ENCODE measurements around the gene DACT3.

The DACT3 gene

GRCh38 chr19:46678110-46678732 is 17.2 kb upstream of the DACT3 start:
- H3K36me3 ChIP-seq, result peaks cover 100% of the 10 kb centered on the region
- H3K4me1 ChIP-seq (ENCODE audit: control insufficient read depth in 1 of 2, insufficient read depth in 1 of 2, low read depth in 1 of 2, low read length in 1 of 2), result no peaks in the 10 kb centered on the region
- TF ChIP-seq, protein P1, sequence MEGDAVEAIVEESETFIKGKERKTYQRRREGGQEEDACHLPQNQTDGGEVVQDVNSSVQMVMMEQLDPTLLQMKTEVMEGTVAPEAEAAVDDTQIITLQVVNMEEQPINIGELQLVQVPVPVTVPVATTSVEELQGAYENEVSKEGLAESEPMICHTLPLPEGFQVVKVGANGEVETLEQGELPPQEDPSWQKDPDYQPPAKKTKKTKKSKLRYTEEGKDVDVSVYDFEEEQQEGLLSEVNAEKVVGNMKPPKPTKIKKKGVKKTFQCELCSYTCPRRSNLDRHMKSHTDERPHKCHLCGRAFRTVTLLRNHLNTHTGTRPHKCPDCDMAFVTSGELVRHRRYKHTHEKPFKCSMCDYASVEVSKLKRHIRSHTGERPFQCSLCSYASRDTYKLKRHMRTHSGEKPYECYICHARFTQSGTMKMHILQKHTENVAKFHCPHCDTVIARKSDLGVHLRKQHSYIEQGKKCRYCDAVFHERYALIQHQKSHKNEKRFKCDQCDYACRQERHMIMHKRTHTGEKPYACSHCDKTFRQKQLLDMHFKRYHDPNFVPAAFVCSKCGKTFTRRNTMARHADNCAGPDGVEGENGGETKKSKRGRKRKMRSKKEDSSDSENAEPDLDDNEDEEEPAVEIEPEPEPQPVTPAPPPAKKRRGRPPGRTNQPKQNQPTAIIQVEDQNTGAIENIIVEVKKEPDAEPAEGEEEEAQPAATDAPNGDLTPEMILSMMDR (IDR thresholded peaks at IDR 0.05), result no peak
- no peaks in the 10 kb centered on the region for H3K27me3 ChIP-seq
- H3K9me3 ChIP-seq, result no peaks in the 10 kb centered on the region
- no peak overlapping the region for H3K4me3 ChIP-seq (ENCODE audit: low read depth in 1 of 2, low read length in 1 of 2)
- no peak overlapping the region for H3K27ac ChIP-seq

- H3K27ac ChIP-seq, result no peak overlapping the region
- no peaks in the 10 kb centered on the region for H3K4me1 ChIP-seq (ENCODE audit: control insufficient read depth in 1 of 2, insufficient read depth in 1 of 2, low read depth in 1 of 2, low read length in 1 of 2)
- TF ChIP-seq, protein P1 (IDR thresholded peaks at IDR 0.05), result no peak
- no peak overlapping the region for H3K4me3 ChIP-seq (ENCODE audit: low read depth in 1 of 2, low read length in 1 of 2)
- H3K36me3 ChIP-seq, result peaks cover 77% of the 10 kb centered on the region
- no peaks in the 10 kb centered on the region for H3K27me3 ChIP-seq
- no peaks in the 10 kb centered on the region for H3K9me3 ChIP-seq
Observed at GRCh38 chr19:46674416-46675178, 13.6 kb upstream of the DACT3 start.

GRCh38 chr19:46670813-46671212 is 9.8 kb upstream of the DACT3 start:
- TF ChIP-seq, protein P1 (IDR thresholded peaks at IDR 0.05), result no peak
- Histone ChIP-seq H3K4me1 (ENCODE audit: control insufficient read depth in 1 of 2, insufficient read depth in 1 of 2, low read depth in 1 of 2, low read length in 1 of 2) (no peaks in the 10 kb centered on the region), H3K4me3 (ENCODE audit: low read depth in 1 of 2, low read length in 1 of 2) (no peak overlapping the region)

GRCh38 chr19:46668662-46669061 is 7.7 kb upstream of the DACT3 start:
- Histone ChIP-seq H3K4me3 (ENCODE audit: low read depth in 1 of 2, low read length in 1 of 2) (no peak overlapping the region), H3K4me1 (ENCODE audit: control insufficient read depth in 1 of 2, insufficient read depth in 1 of 2, low read depth in 1 of 2, low read length in 1 of 2) (no peaks in the 10 kb centered on the region), H3K9me3 (no peaks in the 10 kb centered on the region), H3K27ac (no peak overlapping the region), H3K36me3 (peaks cover 18% of the 10 kb centered on the region), H3K27me3 (peaks cover 10% of the 10 kb centered on the region)
- TF ChIP-seq, protein P1 (IDR thresholded peaks at IDR 0.05), result no peak

More at GRCh38 chr19:46670813-46671212, 9.8 kb upstream of the DACT3 start:
- Histone ChIP-seq H3K27ac (no peak overlapping the region), H3K27me3 (no peaks in the 10 kb centered on the region), H3K36me3 (peaks cover 39% of the 10 kb centered on the region), H3K9me3 (no peaks in the 10 kb centered on the region)

DNA sequence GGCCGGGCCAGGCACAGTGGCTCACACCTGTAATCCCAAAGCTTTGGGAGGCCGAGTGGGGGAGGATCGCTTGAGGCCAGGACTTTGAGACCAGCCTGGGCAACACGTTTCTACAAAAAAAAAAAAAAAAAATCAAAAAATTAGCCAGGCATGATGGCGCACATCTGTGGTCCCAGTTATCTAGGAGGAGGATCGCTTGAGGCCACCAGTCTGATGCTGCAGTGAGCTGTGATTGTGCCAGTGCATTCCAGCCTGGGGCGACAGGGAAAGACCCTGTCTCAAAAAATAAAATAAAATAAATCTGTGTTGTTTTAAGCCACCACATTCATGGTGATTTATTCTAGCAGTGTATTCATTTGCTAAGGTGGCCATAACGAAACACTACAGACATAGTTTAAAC is 4.1 kb upstream of the DACT3 start:
- Histone ChIP-seq H3K27me3 (peaks cover 40% of the 10 kb centered on the region), H3K36me3 (no peaks in the 10 kb centered on the region), H3K4me1 (ENCODE audit: control insufficient read depth in 1 of 2, insufficient read depth in 1 of 2, low read depth in 1 of 2, low read length in 1 of 2) (peaks cover 12 to 22% of the 10 kb centered on the region in 2 experiments), H3K4me3 (ENCODE audit: low read depth in 1 of 2, low read length in 1 of 2) (no peak overlapping the region), H3K9me3 (no peaks in the 10 kb centered on the region), H3K27ac (no peak overlapping the region)
- TF ChIP-seq, protein P1 (IDR thresholded peaks at IDR 0.05), result no peak

Data from neutrophil (primary cell).